Mammary epithelial cell (primary cell): ENCODE measurements around the gene FIBCD1.

Experiments
- EZH2 ChIP-seq: IDR thresholded peaks from 2 replicates; pipeline ENCODE4 v1.6.1; 2012; ENCODE audit warnings: low read length, inconsistent platforms, borderline replicate concordance
- TF ChIP-seq, protein P1 (sequence below), 2 donors: IDR thresholded peaks in 1 of 2; conservative IDR thresholded peaks in 1 of 2; 2 replicates each; pipeline ENCODE4 v1.5.1; 2011 to 2012; ENCODE audit warnings: inconsistent platforms in 2 of 2, low read length in 2 of 2, mild to moderate bottlenecking in 2 of 2, control low read depth in 1 of 2, low read depth in 1 of 2; ENCODE audit not compliant: insufficient read depth in 1 of 2; ENCODE audit errors: extremely low read depth in 1 of 2

DNA sequence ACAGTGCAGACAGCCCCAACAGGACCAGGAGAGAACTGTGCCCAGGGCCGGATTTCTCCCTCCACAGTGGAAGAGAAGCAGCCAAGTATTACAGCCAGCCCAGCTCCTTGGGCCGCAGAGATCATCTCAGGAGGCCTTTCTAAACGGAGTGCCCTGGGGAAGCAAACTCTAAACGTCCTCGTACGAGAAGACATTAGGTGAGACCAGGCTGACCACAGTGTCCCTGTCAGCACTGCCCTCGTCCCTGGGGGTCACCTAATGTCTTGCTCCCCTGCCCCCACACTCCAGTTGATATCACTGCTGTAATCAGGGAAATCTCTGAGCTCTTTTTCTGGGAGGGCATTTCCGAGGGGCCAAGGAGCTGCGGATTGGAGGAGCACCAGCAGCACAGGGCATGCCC is 48.9 kb downstream of the FIBCD1 start:
- TF ChIP-seq, protein P1, sequence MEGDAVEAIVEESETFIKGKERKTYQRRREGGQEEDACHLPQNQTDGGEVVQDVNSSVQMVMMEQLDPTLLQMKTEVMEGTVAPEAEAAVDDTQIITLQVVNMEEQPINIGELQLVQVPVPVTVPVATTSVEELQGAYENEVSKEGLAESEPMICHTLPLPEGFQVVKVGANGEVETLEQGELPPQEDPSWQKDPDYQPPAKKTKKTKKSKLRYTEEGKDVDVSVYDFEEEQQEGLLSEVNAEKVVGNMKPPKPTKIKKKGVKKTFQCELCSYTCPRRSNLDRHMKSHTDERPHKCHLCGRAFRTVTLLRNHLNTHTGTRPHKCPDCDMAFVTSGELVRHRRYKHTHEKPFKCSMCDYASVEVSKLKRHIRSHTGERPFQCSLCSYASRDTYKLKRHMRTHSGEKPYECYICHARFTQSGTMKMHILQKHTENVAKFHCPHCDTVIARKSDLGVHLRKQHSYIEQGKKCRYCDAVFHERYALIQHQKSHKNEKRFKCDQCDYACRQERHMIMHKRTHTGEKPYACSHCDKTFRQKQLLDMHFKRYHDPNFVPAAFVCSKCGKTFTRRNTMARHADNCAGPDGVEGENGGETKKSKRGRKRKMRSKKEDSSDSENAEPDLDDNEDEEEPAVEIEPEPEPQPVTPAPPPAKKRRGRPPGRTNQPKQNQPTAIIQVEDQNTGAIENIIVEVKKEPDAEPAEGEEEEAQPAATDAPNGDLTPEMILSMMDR (conservative IDR thresholded peaks at IDR 0.05 in 1 of 2, IDR thresholded peaks at IDR 0.05 in 1 of 2; ENCODE audit: extremely low read depth in 1 of 2, insufficient read depth in 1 of 2, low read depth in 1 of 2, low read length in 2 of 2), result no peak
- TF ChIP-seq EZH2, result no peak
